MCF 10A (cell line): Measurements from ENCODE around the gene PARM1. TPM values are rescaled to one million over a fixed set of nuclear protein-coding genes. Genes with fewer than 3 reads are reported as not detected.

Source experiments
- BruUV-seq: library from RNA; stranded (reverse); fragments of 400-500 nt; replicated peaks from 2 replicates; lab custom pipeline; 2021; lab: Mats Ljungman, UMichigan
- CTCF ChIA-PET: fragments of 300-600 bp; sonication (Branson Sonifier 250); formaldehyde crosslinking; extraction: SDS; loops from one replicate; lab custom pipeline; 2021; ENCODE audit warnings: antibody characterized with exemption, inconsistent platforms; lab: Yijun Ruan, JAX
- POLR2A ChIA-PET: fragments of 300-600, 350-650 bp; sonication (Branson Sonifier 250); formaldehyde crosslinking; extraction: SDS; loops from one replicate; lab custom pipeline; 2020; ENCODE audit warnings: antibody characterized with exemption, inconsistent platforms; lab: Yijun Ruan, JAX
- DNase-seq: peaks from one replicate; pipeline ENCODE4 v3.0.0-alpha.2; 2018; ENCODE audit not compliant: unreplicated experiment
- H3K27ac Mint-ChIP-seq: one replicate; pipeline ENCODE4 v1.8.0; 2022; ENCODE audit warnings: mild to moderate bottlenecking, low read depth, mixed read lengths; ENCODE audit not compliant: unreplicated experiment
- H3K27me3 Mint-ChIP-seq: one replicate; pipeline ENCODE4 v1.8.0; 2022; ENCODE audit warnings: mixed read lengths; ENCODE audit not compliant: insufficient read depth, unreplicated experiment
- H3K36me3 Mint-ChIP-seq: one replicate; pipeline ENCODE4 v1.8.0; 2022; ENCODE audit warnings: mild to moderate bottlenecking, moderate library complexity, mixed read lengths; ENCODE audit not compliant: insufficient read depth, unreplicated experiment
- H3K4me1 Mint-ChIP-seq: one replicate; pipeline ENCODE4 v1.8.0; 2022; ENCODE audit warnings: mixed read lengths; ENCODE audit not compliant: insufficient read depth, unreplicated experiment
- H3K4me3 Mint-ChIP-seq: one replicate; pipeline ENCODE4 v1.8.0; 2022; ENCODE audit warnings: mild to moderate bottlenecking, moderate library complexity, mixed read lengths; ENCODE audit not compliant: unreplicated experiment
- H3K9me3 Mint-ChIP-seq: one replicate; pipeline ENCODE4 v1.8.0; 2022; ENCODE audit warnings: mixed read lengths; ENCODE audit not compliant: unreplicated experiment
- CTCF ChIP-seq: fragments of 200-600 bp; IDR thresholded peaks from one replicate; pipeline ENCODE4 v1.8.0; 2022; ENCODE audit warnings: antibody characterized with exemption, mild to moderate bottlenecking; ENCODE audit not compliant: unreplicated experiment
- intact Hi-C: fragments of 100-400 bp; cut with micrococcal nuclease; formaldehyde crosslinking; loops from 2 replicates; pipeline ENCODE4 v1.14.1; 2022
- total RNA-seq: library from RNA; stranded (reverse); gene quantifications from 2 replicates; pipeline ENCODE4 v1.2.3, GENCODE V29; 2022

PARM1 gene
- total RNA-seq, 1 experiment from 2014 or later, result 0.58 TPM

- ChIA-PET POLR2A (no interaction called here), CTCF (interaction anchor here (0.5 kb wide), 1 partner anchor 721 kb away, joined by 4 read pairs; no protein-coding TSS in a partner anchor)
- no peaks in the 10 kb centered on the region for H3K4me1 Mint-ChIP-seq
- no peak for DNase-seq
- H3K36me3 Mint-ChIP-seq, result no peaks in the 10 kb centered on the region
- H3K9me3 Mint-ChIP-seq, result no peaks in the 10 kb centered on the region
- no peaks in the 10 kb centered on the region for H3K27me3 Mint-ChIP-seq
- intact Hi-C loops, result no loop called here
- TF ChIP-seq CTCF, result no peak
- no peak overlapping the region for H3K4me3 Mint-ChIP-seq
- H3K27ac Mint-ChIP-seq, result no peak overlapping the region
- no TSS peak for BruUV-seq
Observed at GRCh38 chr4:75030028-75030427, 97.1 kb downstream of the PARM1 start.

GRCh38 chr4:75030649-75031235 is 97.8 kb downstream of the PARM1 start:
- Mint-ChIP-seq H3K36me3 (no peaks in the 10 kb centered on the region), H3K27ac (no peak overlapping the region), H3K27me3 (no peaks in the 10 kb centered on the region), H3K4me1 (no peaks in the 10 kb centered on the region), H3K9me3 (no peaks in the 10 kb centered on the region), H3K4me3 (no peak overlapping the region)
- intact Hi-C loops, result no loop called here
- BruUV-seq, result no TSS peak
- no peak for DNase-seq
- no peak for TF ChIP-seq CTCF
- CTCF ChIA-PET, result no interaction called here
- POLR2A ChIA-PET, result no interaction called here

- Mint-ChIP-seq H3K4me3 (no peak overlapping the region), H3K9me3 (no peaks in the 10 kb centered on the region), H3K4me1 (no peaks in the 10 kb centered on the region), H3K27me3 (no peaks in the 10 kb centered on the region), H3K36me3 (no peaks in the 10 kb centered on the region), H3K27ac (no peak overlapping the region)
- BruUV-seq, result no TSS peak
- no peak for DNase-seq
- intact Hi-C loops, result no loop called here
- TF ChIP-seq CTCF, result no peak
- ChIA-PET POLR2A (interaction anchor here (0.6 kb wide), 1 partner anchor 265 kb away, joined by 3 read pairs; no protein-coding TSS in a partner anchor), CTCF (interaction anchor here (0.6 kb wide), 1 partner anchor 478 kb away, joined by 6 read pairs; no protein-coding TSS in a partner anchor)
Observed at GRCh38 chr4:75031775-75032174, 98.9 kb downstream of the PARM1 start.

GRCh38 chr4:75034523-75034922 is 101.6 kb downstream of the PARM1 start:
- intact Hi-C loops, result no loop called here
- Mint-ChIP-seq H3K4me1 (no peaks in the 10 kb centered on the region), H3K4me3 (no peak overlapping the region), H3K27me3 (no peaks in the 10 kb centered on the region), H3K9me3 (no peaks in the 10 kb centered on the region), H3K27ac (no peak overlapping the region), H3K36me3 (no peaks in the 10 kb centered on the region)
- no peak for DNase-seq
- ChIA-PET CTCF (interaction anchor here (0.6 kb wide), 1 partner anchor 48 kb away, joined by 4 read pairs; no protein-coding TSS in a partner anchor), POLR2A (no interaction called here)
- no TSS peak for BruUV-seq
- TF ChIP-seq CTCF, result no peak
